8988T (cell line): ENCODE results near the gene REEP1.
"Not testable (repeated sequence)": the region's sequence is repeated elsewhere in the genome, so short reads cannot be mapped to it uniquely, and the experiment has no call there.

ENCODE experiments used
- DNase-seq: peaks from one replicate; pipeline ENCODE4 v3.0.0; 2011

REEP1 gene

DNA sequence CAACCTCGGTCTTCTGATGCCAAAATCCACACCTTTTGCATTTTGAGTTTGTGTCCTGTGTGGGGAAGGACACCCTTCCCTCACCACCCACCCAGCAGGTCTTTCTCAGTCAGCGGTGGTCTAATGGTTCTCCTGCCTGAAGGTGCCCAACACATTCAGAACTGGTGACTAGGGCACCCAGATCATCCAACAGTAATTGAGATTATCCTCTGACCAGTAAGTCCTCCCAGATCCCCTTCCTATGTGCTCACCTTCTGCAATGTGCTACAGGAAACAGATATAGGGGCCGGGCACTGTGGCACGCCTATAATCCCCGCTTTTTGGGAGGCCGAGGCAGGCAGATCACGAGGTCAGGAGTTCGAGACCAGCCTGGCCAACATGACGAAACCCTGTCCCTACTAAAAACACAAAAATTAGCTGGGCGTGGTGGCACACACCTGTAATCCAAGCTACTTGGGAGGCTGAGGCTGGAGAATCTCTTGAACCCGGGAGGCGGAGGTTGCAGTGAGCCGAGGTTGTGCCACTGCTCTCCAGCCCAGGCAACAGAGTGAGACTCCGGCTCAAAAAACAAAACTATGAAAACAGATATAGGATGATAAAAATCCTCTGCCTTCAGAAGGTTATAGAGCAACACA is 56.2 kb downstream of the REEP1 start:
- DNase-seq: no peak

DNA sequence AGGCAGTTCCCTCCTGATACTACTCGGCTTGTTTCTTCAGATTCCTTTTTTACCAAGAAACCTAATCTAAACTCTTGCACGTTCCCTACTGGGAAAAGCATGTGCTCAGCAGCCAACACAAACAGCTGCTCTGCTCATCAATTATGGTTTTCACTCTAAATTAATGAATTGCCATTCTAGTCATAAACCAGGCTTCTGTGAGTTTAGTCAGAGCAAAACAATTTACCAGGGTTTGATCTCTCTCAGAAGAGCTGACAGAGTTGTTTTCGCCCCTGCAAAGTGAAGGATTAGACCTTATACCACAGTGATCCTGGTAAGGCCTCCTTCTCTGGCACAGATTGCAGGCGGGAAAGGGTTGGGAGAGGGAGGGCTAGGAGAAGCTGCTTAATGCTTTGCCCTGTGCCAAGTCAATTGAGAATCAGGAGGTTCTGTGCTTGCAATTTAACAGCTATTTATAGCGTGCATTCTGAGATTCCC is 57.2 kb downstream of the REEP1 start:
- no peak for DNase-seq

GRCh38 chr2:86275962-86276361 is 61.5 kb downstream of the REEP1 start:
- DNase-seq: no peak

DNA sequence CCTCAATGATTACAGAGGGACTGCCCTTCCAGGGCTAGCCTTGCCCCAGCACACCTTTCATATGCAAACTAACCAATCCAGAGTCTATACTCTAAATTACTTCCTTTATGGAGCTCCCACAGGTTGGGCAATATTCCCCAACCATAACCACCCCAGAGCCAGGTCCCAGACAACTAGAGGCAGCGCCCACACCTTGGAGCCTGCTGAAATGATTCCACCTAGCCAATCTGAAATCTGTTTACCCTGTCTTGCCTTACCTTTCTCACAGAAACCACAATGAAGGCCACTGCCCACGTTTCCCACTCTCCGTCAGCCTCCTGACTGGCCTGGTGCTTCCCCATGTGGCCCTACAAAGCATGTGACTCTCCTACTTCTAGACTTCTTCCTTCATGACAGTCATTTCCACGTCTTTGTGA is 62.0 kb downstream of the REEP1 start:
- no peak for DNase-seq

- no peak for DNase-seq
Observed at GRCh38 chr2:86274918-86275275, 62.5 kb downstream of the REEP1 start.

DNA sequence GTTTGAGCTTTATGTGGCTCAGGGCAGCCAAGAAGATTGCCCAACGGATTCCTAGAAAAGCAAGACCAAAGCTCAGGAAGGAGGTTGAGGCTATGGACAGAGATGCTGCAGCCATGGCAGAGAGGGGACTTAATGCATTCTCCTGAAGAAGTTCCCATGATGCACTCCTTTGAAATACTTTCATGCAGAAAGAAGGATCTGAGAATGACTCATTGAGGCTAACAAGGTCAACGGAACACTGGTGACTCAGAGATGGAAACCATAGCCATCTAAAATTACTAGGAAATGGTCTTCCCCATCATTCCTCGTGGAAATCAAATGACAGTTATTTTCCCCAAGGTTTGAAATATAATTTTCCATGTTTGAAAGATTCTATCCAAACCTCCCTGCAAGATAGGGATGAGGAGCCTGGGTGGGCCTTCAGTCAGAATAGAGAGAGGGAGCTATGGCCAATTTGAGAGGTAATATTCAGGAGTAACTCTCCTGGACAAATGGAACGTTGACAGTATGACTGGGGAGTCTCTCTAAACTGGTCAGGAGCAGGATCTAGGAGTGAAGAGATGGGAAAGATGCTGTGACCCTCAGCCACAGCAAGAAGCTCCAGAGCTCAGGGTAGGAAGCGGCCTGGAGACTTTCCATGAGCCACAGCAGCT is 63.0 kb downstream of the REEP1 start:
- DNase-seq: no peak

- no peak for DNase-seq
Observed at GRCh38 chr2:86272111-86272510, 65.3 kb downstream of the REEP1 start.

GRCh38 chr2:86271248-86271647 is 66.2 kb downstream of the REEP1 start:
- no peak for DNase-seq

DNA sequence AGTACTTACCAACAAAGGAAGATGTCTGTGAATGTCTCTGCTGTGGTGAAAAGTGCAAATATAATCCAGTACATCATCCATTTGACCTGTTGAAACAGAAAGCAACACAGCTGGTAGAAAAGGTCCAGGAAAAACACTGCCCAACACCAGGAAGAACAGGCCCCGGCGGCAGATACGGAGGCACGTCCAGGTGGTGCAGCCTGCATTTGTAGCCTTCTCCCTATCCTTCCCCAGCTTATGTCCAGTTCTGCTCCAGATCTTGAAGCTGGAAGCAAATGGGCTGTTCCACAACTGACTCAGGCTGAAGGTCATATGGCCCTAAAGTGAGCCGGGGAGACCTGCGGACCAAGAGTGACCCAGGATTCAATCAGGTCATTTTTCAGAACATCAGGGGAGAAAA is 73.5 kb downstream of the REEP1 start:
- DNase-seq: no peak

GRCh38 chr2:86260978-86261377 is 76.4 kb downstream of the REEP1 start:
- DNase-seq: no peak

DNA sequence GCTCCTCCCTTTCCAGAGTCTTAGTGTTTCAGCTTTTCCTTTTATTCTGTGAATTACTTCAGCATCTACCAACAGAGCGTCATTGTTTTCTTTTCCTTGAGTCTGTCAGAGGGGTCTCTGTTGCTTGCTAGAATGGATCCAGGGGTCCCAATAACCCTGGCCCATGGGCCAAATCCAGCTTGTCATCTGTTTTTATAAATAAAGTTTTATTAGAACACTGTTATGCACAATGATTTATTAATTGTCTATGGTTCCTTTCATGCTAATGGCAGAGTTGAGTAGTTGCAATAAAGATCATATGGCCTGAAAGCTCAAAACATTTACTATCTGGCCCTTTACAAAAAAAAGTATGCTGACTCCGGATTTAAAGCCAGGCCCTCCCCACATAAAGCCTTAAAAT is 79.3 kb downstream of the REEP1 start:
- no peak for DNase-seq

DNA sequence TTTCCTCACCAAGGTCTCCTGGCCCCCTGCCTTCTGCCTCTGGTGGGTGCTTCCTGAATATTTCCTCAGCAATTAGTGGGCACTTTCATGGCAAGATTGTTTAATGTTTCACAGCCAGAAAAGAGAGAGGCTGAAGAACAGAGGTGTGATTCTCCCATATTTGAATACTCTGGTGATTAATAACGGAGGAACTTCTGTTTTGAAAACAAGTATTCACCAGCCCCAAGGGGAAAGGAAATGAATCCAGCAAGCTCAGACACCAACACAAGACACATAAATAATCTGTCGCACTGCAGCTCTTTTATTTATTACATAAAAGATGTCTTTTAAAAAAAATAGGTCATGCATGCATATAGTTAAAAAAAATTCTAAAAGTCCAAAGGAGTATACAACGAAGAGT is 80.4 kb downstream of the REEP1 start:
- no peak for DNase-seq

GRCh38 chr2:86256300-86256699 is 81.1 kb downstream of the REEP1 start:
- DNase-seq: no peak

GRCh38 chr2:86254576-86255538 is 82.6 kb downstream of the REEP1 start:
- DNase-seq: no peak

DNA sequence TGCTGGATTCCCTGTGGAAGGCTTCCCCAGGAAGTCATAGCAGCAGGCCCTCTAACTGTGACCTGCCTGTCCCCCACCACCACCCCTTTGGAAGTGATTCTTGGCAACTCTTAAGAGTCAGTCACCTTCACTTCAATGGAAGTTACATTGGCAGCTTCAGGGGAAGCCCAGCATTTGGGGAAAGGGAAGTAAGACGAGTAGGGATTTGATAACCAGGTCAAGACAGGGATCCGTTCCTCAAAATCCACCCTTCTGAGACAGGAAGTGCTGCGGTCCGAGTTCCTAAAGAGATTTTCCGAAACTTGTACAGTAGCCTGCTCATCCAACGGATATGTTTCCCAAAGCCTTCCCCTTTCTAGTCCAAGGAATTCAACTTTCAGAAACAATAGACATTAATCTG is 84.0 kb downstream of the REEP1 start:
- DNase-seq: no peak

DNA sequence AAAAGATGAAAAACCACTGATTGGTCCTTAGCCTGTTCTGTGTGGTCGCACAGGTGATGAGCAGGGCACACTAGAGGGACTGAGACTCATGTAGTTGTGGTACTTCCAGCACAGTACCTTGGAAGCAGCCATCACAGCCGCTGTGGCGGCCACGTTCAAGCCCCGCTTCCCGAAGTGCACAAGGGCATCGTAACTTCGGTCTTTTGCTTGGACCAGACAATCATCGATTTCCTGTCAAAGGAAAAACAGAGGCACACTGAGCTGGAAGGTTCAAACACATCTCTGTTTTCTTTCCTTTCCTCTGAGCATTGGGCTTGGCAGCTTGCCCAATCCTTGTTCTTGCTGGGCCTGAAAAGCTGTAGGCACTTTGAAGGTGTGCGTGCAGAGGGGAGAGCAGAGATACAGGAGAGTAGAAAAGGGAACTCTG is 85.6 kb downstream of the REEP1 start:
- DNase-seq: no peak

GRCh38 chr2:86249579-86250391 is 87.6 kb downstream of the REEP1 start:
- DNase-seq: no peak

GRCh38 chr2:86249176-86249575 is 88.2 kb downstream of the REEP1 start:
- no peak for DNase-seq

DNA sequence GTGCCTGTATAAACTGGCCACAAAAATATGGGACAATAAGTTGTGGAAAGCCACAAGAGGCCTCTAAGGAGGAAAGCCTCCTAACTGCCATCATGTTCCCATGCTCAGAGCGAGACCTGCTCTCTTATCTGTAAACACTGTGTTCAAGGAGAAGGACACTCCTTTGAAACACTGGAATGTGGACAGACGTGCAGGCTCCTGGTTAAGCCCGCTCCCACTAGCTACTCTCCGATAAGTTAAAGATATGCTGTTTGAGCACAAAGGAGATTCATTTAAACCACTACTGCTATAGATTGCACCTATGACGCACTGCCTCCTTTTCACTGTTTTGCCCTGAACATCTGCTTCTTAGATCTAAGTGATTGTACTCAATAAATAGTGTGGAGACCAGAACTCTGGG is 92.2 kb downstream of the REEP1 start:
- not testable (repeated sequence) for DNase-seq

GRCh38 chr2:86244781-86245180 is 92.6 kb downstream of the REEP1 start:
- not testable (repeated sequence) for DNase-seq

DNA sequence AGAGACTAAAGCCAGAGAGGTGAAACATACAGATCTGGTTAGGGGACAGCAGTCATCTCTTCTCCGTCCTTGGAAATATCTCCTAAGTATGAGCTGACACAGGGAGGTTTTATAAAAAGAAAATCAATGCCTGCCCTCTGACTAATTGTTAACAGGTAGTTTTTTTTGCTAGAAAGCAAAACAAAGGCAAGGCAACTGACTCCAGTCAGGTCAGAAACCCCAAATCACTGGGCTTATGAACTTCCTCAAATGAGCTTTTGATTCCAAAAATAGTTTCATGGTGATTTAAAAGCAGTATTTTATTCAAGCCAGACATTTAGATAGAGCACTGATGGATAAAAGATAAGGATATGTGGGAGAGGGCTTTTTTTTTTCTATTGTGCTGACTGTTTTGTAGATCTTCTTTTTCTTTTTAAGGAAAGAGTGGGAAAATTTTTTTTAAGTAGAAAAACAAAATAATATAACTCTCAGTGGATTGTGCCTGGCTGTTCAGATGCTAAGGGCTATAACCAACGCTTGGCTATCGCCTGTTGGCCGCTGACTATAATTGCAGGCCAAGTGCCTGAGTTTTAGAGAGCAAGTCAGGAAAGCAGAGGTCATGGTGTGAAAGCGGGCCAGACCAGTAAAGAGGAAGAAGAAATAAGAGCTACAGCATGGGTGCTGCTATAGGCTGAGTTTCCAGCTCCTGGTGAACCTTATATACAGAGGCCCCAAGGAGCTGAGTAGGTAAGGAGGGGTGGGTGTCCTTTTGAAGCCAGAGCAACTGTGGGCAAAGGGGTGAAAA is 93.3 kb downstream of the REEP1 start:
- no peak for DNase-seq

DNA sequence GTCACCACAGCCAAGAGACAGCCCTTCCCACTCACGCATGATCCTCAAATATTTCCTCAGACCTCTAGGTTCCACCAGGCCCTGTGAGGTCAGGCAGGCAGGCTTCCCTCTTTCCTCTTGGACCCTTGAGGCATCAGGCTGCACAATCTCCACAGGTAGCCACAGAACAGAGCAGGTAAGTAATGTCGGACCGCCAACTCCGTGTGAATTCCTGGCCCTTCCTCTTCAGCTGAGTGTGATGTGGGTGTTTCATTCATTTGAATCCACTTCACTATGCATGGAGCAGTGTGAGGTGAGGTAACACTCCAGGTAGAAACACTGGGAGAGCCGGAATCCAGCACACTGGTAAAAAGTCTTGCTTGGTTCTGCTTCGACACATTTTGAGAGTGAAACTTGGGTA is 94.2 kb downstream of the REEP1 start:
- DNase-seq: no peak
